ENCODE results near the gene TMEM106C.

TMEM106C gene

DNA sequence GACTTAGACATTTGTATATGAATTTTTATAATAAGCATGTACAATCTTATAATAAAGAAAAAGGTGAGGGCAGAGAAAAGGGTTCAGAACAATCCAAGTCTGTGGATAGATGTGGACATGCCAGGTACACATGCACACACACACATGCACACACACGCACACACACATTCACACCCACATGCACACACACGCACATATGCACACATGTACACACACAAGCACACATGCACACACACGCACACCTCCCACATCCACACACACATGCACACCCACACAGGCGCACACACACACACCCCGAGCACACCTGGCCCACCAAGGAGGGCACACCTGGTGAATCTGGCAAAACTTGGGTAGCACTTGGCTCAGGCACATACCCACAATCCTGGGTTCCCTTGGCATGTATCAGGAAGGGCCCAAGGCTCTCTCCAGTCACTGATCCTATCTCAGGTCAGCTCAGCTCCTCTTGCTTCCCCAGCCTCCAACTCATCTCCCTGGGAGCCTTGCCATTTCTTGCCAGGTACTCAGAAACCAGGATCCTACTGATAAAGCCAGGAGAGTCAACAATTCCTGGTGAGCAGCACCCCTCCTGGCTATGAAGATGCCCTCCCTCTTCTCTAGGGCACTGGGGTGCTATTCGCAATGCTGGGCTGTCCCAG, 18.6 kb upstream of the TMEM106C start:
- H3K4me1 ChIP-seq (ENCODE audit: insufficient read depth, low read length, poor library complexity, severe bottlenecking), result no peaks in the 10 kb centered on the region
- H3K9me2 ChIP-seq (replicated peaks; ENCODE audit: low read depth, low read length), result no peaks in the 10 kb centered on the region
- TF ChIP-seq EZH2phosphoT487 (IDR thresholded peaks at IDR 0.05; ENCODE audit: borderline replicate concordance), result no peak
- TF ChIP-seq CTCF (conservative IDR thresholded peaks at IDR 0.05; ENCODE audit: low read length), result no peak
- no peak overlapping the region for H3K4me3 ChIP-seq (ENCODE audit: low read length, poor library complexity, severe bottlenecking)
- no peaks in the 10 kb centered on the region for H3K36me3 ChIP-seq (ENCODE audit: insufficient read depth, low read length)
- no peaks in the 10 kb centered on the region for H3K27me3 ChIP-seq (ENCODE audit: insufficient read depth, low read length, poor library complexity, severe bottlenecking)
- H2AFZ ChIP-seq (ENCODE audit: low read length), result no peak overlapping the region
- no peaks in the 10 kb centered on the region for H4K20me1 ChIP-seq (ENCODE audit: insufficient read depth, low read length, poor library complexity, severe bottlenecking)
- no peak overlapping the region for H3K9ac ChIP-seq (ENCODE audit: low read depth, low read length, poor library complexity, severe bottlenecking)
- no peak overlapping the region for H3K4me2 ChIP-seq (ENCODE audit: low read depth, low read length, poor library complexity, severe bottlenecking)
- H3F3A ChIP-seq (ENCODE audit: low read depth), result no peaks in the 10 kb centered on the region
- H3K9me3 ChIP-seq (ENCODE audit: insufficient read depth, low read depth, low read length), result no peaks in the 10 kb centered on the region
- no peaks in the 10 kb centered on the region for H3K79me2 ChIP-seq (ENCODE audit: insufficient read depth, low read length)

GRCh38 chr12:47945341-47945728, 18.1 kb upstream of the TMEM106C start:
- no peaks in the 10 kb centered on the region for H3K9me3 ChIP-seq (ENCODE audit: insufficient read depth, low read depth, low read length)
- TF ChIP-seq EZH2phosphoT487 (IDR thresholded peaks at IDR 0.05; ENCODE audit: borderline replicate concordance) (no peak), CTCF (conservative IDR thresholded peaks at IDR 0.05; ENCODE audit: low read length) (no peak)
- no peaks in the 10 kb centered on the region for H3K4me1 ChIP-seq (ENCODE audit: insufficient read depth, low read length, poor library complexity, severe bottlenecking)
- no peak overlapping the region for H2AFZ ChIP-seq (ENCODE audit: low read length)
- no peaks in the 10 kb centered on the region for H4K20me1 ChIP-seq (ENCODE audit: insufficient read depth, low read length, poor library complexity, severe bottlenecking)
- no peaks in the 10 kb centered on the region for H3K9me2 ChIP-seq (replicated peaks; ENCODE audit: low read depth, low read length)
- H3K36me3 ChIP-seq (ENCODE audit: insufficient read depth, low read length), result no peaks in the 10 kb centered on the region
- no peaks in the 10 kb centered on the region for H3K79me2 ChIP-seq (ENCODE audit: insufficient read depth, low read length)
- no peak overlapping the region for H3K4me3 ChIP-seq (ENCODE audit: low read length, poor library complexity, severe bottlenecking)
- H3F3A ChIP-seq (ENCODE audit: low read depth), result no peaks in the 10 kb centered on the region
- no peaks in the 10 kb centered on the region for H3K27me3 ChIP-seq (ENCODE audit: insufficient read depth, low read length, poor library complexity, severe bottlenecking)
- H3K4me2 ChIP-seq (ENCODE audit: low read depth, low read length, poor library complexity, severe bottlenecking), result no peak overlapping the region
- H3K9ac ChIP-seq (ENCODE audit: low read depth, low read length, poor library complexity, severe bottlenecking), result no peak overlapping the region

DNA sequence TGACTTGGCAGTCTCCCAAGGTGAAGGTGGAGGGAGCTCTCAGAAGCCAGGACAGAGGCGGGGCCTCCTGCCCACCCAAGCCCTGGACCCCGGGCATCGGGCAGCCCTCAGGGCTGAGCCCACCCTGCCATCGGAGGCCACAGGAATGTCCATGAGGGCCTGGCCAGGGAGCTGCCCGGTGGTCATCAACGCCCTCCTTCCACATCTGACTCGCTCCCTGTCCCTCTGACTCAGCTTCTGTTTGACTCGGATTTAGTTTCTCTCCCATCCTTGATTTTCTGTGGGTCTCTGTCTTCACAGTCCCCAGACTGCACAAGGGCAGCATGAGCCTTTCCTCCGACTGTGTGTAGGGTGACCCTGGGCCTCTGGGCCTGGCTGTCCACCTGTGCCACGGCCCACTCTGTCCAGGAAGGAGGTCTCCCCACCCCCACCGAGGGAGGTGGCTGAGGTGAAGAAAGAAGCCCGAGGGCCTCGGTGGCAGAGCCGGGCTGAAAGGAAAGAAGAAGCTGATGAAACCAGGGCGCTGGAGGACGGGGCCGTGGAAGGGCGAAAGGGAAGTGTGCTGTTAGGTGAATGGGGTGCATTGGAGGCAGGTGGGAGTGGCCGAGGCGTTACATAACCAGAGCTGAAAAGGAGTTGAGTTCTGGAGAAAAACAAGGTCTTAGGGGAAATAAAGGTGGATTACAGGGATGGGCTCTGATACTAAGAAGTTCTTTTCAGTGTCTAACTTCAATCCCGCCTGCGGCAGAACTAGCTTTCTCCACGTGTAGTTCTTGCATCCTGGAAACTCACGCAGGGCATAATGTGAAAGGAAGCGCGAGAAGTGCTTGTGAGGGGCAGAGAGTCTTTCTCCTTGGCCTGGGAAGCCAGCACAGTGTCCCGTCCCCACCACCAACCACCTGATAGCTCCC, 16.7 kb upstream of the TMEM106C start:
- Histone ChIP-seq H2AFZ (ENCODE audit: low read length) (no peak overlapping the region), H3K4me2 (ENCODE audit: low read depth, low read length, poor library complexity, severe bottlenecking) (no peak overlapping the region)

More for the DNA sequence above, 16.7 kb upstream of the TMEM106C start:
- H3K36me3 ChIP-seq (ENCODE audit: insufficient read depth, low read length), result no peaks in the 10 kb centered on the region
- no peaks in the 10 kb centered on the region for H3K4me1 ChIP-seq (ENCODE audit: insufficient read depth, low read length, poor library complexity, severe bottlenecking)
- H3F3A ChIP-seq (ENCODE audit: low read depth), result no peaks in the 10 kb centered on the region
- no peak for TF ChIP-seq EZH2phosphoT487 (IDR thresholded peaks at IDR 0.05; ENCODE audit: borderline replicate concordance)
- no peak for TF ChIP-seq CTCF (conservative IDR thresholded peaks at IDR 0.05; ENCODE audit: low read length)
- H3K9me2 ChIP-seq (replicated peaks; ENCODE audit: low read depth, low read length), result no peaks in the 10 kb centered on the region
- H3K4me3 ChIP-seq (ENCODE audit: low read length, poor library complexity, severe bottlenecking), result no peak overlapping the region
- no peak overlapping the region for H3K9ac ChIP-seq (ENCODE audit: low read depth, low read length, poor library complexity, severe bottlenecking)
- no peaks in the 10 kb centered on the region for H4K20me1 ChIP-seq (ENCODE audit: insufficient read depth, low read length, poor library complexity, severe bottlenecking)
- no peaks in the 10 kb centered on the region for H3K9me3 ChIP-seq (ENCODE audit: insufficient read depth, low read depth, low read length)
- no peaks in the 10 kb centered on the region for H3K27me3 ChIP-seq (ENCODE audit: insufficient read depth, low read length, poor library complexity, severe bottlenecking)
- no peaks in the 10 kb centered on the region for H3K79me2 ChIP-seq (ENCODE audit: insufficient read depth, low read length)
